Measurements from ENCODE around the gene PKIG.
"Not testable (repeated sequence)": the region's sequence is repeated elsewhere in the genome, so short reads cannot be mapped to it uniquely, and the experiment has no call there.

The PKIG gene

DNA sequence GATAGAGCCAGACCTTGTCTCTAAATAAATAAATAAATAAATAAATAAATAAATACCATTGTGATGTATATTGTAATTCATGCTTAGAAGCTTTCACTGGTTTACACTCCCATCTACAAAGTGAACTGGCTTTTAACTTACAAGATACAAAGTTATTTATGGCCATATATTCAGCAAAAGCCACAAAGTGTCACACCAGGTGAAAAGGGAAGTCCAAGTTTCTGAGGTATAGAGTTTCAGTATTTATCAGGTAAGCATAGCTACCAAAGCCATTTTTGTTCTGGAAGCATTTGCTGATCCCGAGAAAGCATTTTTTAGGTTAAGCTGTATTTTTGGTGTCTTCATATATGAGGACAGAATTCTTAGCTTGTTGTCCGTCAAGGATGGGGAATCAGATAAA is 22.1 kb upstream of the PKIG start:
- Histone ChIP-seq H4K20me1 (ENCODE audit: low read depth, low read length) (no peaks in the 10 kb centered on the region), H3K79me2 (ENCODE audit: insufficient read depth, low read length) (no peaks in the 10 kb centered on the region), H3K9me3 (ENCODE audit: insufficient read depth, low read length) (no peaks in the 10 kb centered on the region), H3K36me3 (ENCODE audit: low read length) (no peaks in the 10 kb centered on the region), H3K27me3 (ENCODE audit: low read length) (no peaks in the 10 kb centered on the region), H3K9ac (ENCODE audit: low read length) (no peak overlapping the region), H3K4me3 (ENCODE audit: insufficient read depth, low read length, poor library complexity, severe bottlenecking) (no peak overlapping the region), H3K9me2 (replicated peaks; ENCODE audit: insufficient read depth, low read length) (no peaks in the 10 kb centered on the region), H2AFZ (ENCODE audit: low read depth, low read length, severe bottlenecking) (no peak overlapping the region), H3K4me2 (ENCODE audit: low read depth, low read length, poor library complexity, severe bottlenecking) (no peak overlapping the region), H3F3A (ENCODE audit: insufficient read depth) (no peaks in the 10 kb centered on the region), H3K27ac (ENCODE audit: low read depth, low read length) (no peak overlapping the region)
- no peak for TF ChIP-seq EZH2phosphoT487 (conservative IDR thresholded peaks at IDR 0.05; ENCODE audit: low read length)

DNA sequence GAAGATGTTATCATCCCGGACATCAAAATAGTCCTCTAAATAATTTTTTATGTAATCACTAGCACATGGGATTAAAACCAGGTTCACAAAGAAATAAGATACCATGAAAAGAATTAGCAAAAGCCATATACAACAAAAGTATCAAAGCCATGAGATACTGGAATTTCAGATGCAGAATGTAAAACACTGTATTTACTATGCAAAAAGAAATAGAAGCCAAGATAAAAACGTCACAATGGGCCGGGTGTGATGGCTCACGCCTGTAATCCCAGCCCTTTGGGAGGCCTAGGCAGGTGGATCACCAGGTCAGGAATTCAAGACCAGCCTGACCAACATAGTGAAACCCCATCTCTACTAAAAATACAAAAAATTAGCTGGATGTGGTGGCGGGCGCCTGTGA is 21.6 kb upstream of the PKIG start:
- not testable (repeated sequence) for H3K9me2 ChIP-seq (replicated peaks; ENCODE audit: insufficient read depth, low read length); H4K20me1 ChIP-seq (ENCODE audit: low read depth, low read length); H3K79me2 ChIP-seq (ENCODE audit: insufficient read depth, low read length); H3K9ac ChIP-seq (ENCODE audit: low read length); H3K4me2 ChIP-seq (ENCODE audit: low read depth, low read length, poor library complexity, severe bottlenecking); H2AFZ ChIP-seq (ENCODE audit: low read depth, low read length, severe bottlenecking); H3K9me3 ChIP-seq (ENCODE audit: insufficient read depth, low read length); H3K27ac ChIP-seq (ENCODE audit: low read depth, low read length); H3K27me3 ChIP-seq (ENCODE audit: low read length); H3K36me3 ChIP-seq (ENCODE audit: low read length); H3K4me3 ChIP-seq (ENCODE audit: insufficient read depth, low read length, poor library complexity, severe bottlenecking); H3F3A ChIP-seq (ENCODE audit: insufficient read depth)

DNA sequence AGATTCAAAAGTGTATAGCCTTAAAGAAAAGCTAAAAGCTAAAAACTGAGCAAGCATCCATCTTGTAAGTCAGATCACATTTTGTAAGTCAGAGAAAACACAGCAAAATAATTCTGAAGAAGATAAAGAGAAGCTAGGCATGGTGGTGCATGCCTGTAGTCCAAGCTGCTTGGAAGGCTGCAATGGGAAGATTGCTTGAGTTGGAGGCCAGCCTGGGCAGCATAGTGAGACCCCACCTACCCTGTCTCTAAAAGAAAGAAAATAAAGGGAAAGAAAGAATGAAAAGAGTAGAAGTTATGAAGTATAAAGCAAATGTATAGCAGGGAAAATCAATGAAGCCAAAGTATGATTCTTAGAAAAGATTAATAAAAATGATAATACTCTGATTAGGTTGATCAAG is 20.5 kb upstream of the PKIG start:
- Histone ChIP-seq H3K4me2 (ENCODE audit: low read depth, low read length, poor library complexity, severe bottlenecking) (no peak overlapping the region), H4K20me1 (ENCODE audit: low read depth, low read length) (no peaks in the 10 kb centered on the region), H3K27ac (ENCODE audit: low read depth, low read length) (no peak overlapping the region), H3K4me3 (ENCODE audit: insufficient read depth, low read length, poor library complexity, severe bottlenecking) (no peak overlapping the region), H3K9me2 (replicated peaks; ENCODE audit: insufficient read depth, low read length) (no peaks in the 10 kb centered on the region), H3K27me3 (ENCODE audit: low read length) (no peaks in the 10 kb centered on the region), H3K79me2 (ENCODE audit: insufficient read depth, low read length) (no peaks in the 10 kb centered on the region), H3K9me3 (ENCODE audit: insufficient read depth, low read length) (no peaks in the 10 kb centered on the region), H2AFZ (ENCODE audit: low read depth, low read length, severe bottlenecking) (no peak overlapping the region), H3F3A (ENCODE audit: insufficient read depth) (no peaks in the 10 kb centered on the region), H3K36me3 (ENCODE audit: low read length) (no peaks in the 10 kb centered on the region), H3K9ac (ENCODE audit: low read length) (no peak overlapping the region)
- no peak for TF ChIP-seq EZH2phosphoT487 (conservative IDR thresholded peaks at IDR 0.05; ENCODE audit: low read length)
- TF ChIP-seq, protein P1, sequence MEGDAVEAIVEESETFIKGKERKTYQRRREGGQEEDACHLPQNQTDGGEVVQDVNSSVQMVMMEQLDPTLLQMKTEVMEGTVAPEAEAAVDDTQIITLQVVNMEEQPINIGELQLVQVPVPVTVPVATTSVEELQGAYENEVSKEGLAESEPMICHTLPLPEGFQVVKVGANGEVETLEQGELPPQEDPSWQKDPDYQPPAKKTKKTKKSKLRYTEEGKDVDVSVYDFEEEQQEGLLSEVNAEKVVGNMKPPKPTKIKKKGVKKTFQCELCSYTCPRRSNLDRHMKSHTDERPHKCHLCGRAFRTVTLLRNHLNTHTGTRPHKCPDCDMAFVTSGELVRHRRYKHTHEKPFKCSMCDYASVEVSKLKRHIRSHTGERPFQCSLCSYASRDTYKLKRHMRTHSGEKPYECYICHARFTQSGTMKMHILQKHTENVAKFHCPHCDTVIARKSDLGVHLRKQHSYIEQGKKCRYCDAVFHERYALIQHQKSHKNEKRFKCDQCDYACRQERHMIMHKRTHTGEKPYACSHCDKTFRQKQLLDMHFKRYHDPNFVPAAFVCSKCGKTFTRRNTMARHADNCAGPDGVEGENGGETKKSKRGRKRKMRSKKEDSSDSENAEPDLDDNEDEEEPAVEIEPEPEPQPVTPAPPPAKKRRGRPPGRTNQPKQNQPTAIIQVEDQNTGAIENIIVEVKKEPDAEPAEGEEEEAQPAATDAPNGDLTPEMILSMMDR (IDR thresholded peaks at IDR 0.05; ENCODE audit: insufficient read depth, low read length, poor library complexity, severe bottlenecking): no peak

DNA sequence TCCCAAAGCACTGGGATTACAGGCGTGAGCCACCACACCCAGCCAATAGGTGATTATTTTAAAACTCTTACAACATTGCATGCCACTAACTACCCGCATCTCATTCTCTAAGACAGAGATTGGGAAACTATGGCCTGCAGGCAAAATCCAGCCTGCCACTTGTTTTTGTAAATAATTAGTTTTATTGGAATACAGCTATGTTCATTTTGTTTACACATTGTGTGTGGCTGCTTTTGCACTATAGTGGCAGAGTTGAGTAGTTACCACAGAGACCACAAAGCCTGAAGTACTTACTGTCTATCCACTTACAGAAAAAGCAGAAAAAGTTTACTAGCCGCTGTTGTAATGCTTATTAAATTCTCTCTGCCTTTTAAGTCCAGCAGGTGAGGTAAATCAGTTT is 16.4 kb upstream of the PKIG start:
- Histone ChIP-seq H3K4me3 (ENCODE audit: insufficient read depth, low read length, poor library complexity, severe bottlenecking) (no peak overlapping the region), H3K79me2 (ENCODE audit: insufficient read depth, low read length) (no peaks in the 10 kb centered on the region), H4K20me1 (ENCODE audit: low read depth, low read length) (no peaks in the 10 kb centered on the region), H3K36me3 (ENCODE audit: low read length) (no peaks in the 10 kb centered on the region), H3K9ac (ENCODE audit: low read length) (no peak overlapping the region), H3K9me2 (replicated peaks; ENCODE audit: insufficient read depth, low read length) (no peaks in the 10 kb centered on the region), H3K4me2 (ENCODE audit: low read depth, low read length, poor library complexity, severe bottlenecking) (no peak overlapping the region), H3F3A (ENCODE audit: insufficient read depth) (no peaks in the 10 kb centered on the region), H3K9me3 (ENCODE audit: insufficient read depth, low read length) (no peaks in the 10 kb centered on the region), H3K27ac (ENCODE audit: low read depth, low read length) (no peak overlapping the region), H2AFZ (ENCODE audit: low read depth, low read length, severe bottlenecking) (no peak overlapping the region), H3K27me3 (ENCODE audit: low read length) (no peaks in the 10 kb centered on the region)
- TF ChIP-seq, protein P1 (IDR thresholded peaks at IDR 0.05; ENCODE audit: insufficient read depth, low read length, poor library complexity, severe bottlenecking): no peak
- no peak for TF ChIP-seq EZH2phosphoT487 (conservative IDR thresholded peaks at IDR 0.05; ENCODE audit: low read length)
